Lung (tissue), 12 donors: ENCODE data around the gene PLCH1. TPM values are rescaled to one million over a fixed set of nuclear protein-coding genes. Genes with fewer than 3 reads are reported as not detected.

ENCODE experiments used
- ATAC-seq: fragments of 200-7000 bp; cut with Tn5 transposase; one replicate; pipeline ENCODE4 v1.9.1; 2020; ENCODE audit warnings: moderate number of reproducible peaks; ENCODE audit not compliant: insufficient read depth, low FRiP score
- DNase-seq, 3 donors: peaks; one replicate each; pipeline ENCODE4 v3.0.0-alpha.2; 2013 to 2017
- H3K27ac ChIP-seq, 2 donors: one replicate each; pipeline ENCODE4 v1.5.1; 2013; ENCODE audit warnings: mild to moderate bottlenecking in 2 of 2, moderate library complexity in 2 of 2, control low read depth in 1 of 2, inconsistent platforms in 1 of 2, low read depth in 1 of 2, low read length in 1 of 2
- H3K27me3 ChIP-seq, 3 donors: one replicate each; pipeline ENCODE4 v1.5.1; 2013; ENCODE audit warnings: low read length in 2 of 3; ENCODE audit not compliant: control insufficient read depth in 3 of 3, insufficient read depth in 3 of 3
- H3K36me3 ChIP-seq, 4 donors: one replicate each; pipeline ENCODE4 v1.5.1; 2013; ENCODE audit warnings: low read length in 4 of 4, mild to moderate bottlenecking in 1 of 4, moderate library complexity in 1 of 4; ENCODE audit not compliant: control insufficient read depth in 4 of 4, insufficient read depth in 4 of 4
- H3K4me1 ChIP-seq, 5 donors: one replicate each; pipeline ENCODE4 v1.5.1; 2013; ENCODE audit warnings: low read length in 5 of 5, mild to moderate bottlenecking in 2 of 5, moderate library complexity in 1 of 5; ENCODE audit not compliant: control insufficient read depth in 5 of 5, insufficient read depth in 5 of 5
- H3K4me3 ChIP-seq: one replicate; pipeline ENCODE4 v1.5.1; 2013; ENCODE audit warnings: mild to moderate bottlenecking, control low read depth, moderate library complexity
- H3K9ac ChIP-seq, 2 donors: one replicate each; pipeline ENCODE4 v1.5.1; 2013; ENCODE audit warnings: low read length in 2 of 2, control low read depth in 1 of 2; ENCODE audit not compliant: insufficient read depth in 1 of 2
- H3K9me3 ChIP-seq, 4 donors: one replicate each; pipeline ENCODE4 v1.5.1; 2013; ENCODE audit warnings: low read length in 3 of 4, mild to moderate bottlenecking in 1 of 4, moderate library complexity in 1 of 4; ENCODE audit not compliant: control insufficient read depth in 4 of 4, insufficient read depth in 3 of 4
- WGBS, 2 donors: extraction: QIAGEN DNeasy Blood & Tissue Kit; methylation state at CpG; one replicate each; pipeline ENCODE4 v1.1.7; 2013; 5-methylcytosine and 5-hydroxymethylcytosine counted together
- polyA plus RNA-seq, 2 donors: library from polyadenylated mRNA; stranded (reverse); fragments of 200-250 nt; gene quantifications; one replicate each; pipeline ENCODE4 v1.2.1, GENCODE V29; 2013
- total RNA-seq, 2 donors: library from RNA; depleted of rRNA in 1 of 2; stranded (reverse); fragments of >200 nt in 1 of 2; gene quantifications; one replicate each; pipeline ENCODE4 v1.2.1, GENCODE V29; 2014 to 2021
- TF ChIP-seq, protein P1 (sequence below): IDR thresholded peaks from 2 replicates; pipeline ENCODE4 v1.5.1; 2012; ENCODE audit warnings: mild to moderate bottlenecking; ENCODE audit errors: control extremely low read depth, extremely low read depth
- donor health status: control.
- donor health status: control.
- donor health status: Bipolar disorder and iron deficiency.
- donor health status: healthy.
- donor health status: DM: yes; HTN: yes; CAD: no.

The PLCH1 gene
- total and polyA plus RNA-seq, 4 donors: 2.5 to 22.8 (median 9.1) TPM

- DNase-seq: no peak
- no peaks in the 10 kb centered on the region for H3K36me3 ChIP-seq
- no peak overlapping the region for H3K9ac ChIP-seq
- no peak overlapping the region for H3K4me3 ChIP-seq
- H3K27ac ChIP-seq: no peak overlapping the region
- no peak for ATAC-seq
- H3K27me3 ChIP-seq: no peaks in the 10 kb centered on the region
- H3K9me3 ChIP-seq: no peaks in the 10 kb centered on the region
- TF ChIP-seq, protein P1, sequence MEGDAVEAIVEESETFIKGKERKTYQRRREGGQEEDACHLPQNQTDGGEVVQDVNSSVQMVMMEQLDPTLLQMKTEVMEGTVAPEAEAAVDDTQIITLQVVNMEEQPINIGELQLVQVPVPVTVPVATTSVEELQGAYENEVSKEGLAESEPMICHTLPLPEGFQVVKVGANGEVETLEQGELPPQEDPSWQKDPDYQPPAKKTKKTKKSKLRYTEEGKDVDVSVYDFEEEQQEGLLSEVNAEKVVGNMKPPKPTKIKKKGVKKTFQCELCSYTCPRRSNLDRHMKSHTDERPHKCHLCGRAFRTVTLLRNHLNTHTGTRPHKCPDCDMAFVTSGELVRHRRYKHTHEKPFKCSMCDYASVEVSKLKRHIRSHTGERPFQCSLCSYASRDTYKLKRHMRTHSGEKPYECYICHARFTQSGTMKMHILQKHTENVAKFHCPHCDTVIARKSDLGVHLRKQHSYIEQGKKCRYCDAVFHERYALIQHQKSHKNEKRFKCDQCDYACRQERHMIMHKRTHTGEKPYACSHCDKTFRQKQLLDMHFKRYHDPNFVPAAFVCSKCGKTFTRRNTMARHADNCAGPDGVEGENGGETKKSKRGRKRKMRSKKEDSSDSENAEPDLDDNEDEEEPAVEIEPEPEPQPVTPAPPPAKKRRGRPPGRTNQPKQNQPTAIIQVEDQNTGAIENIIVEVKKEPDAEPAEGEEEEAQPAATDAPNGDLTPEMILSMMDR: no peak
- no peaks in the 10 kb centered on the region for H3K4me1 ChIP-seq
- 57 to 59% methylated on average over 2 of the region's 2 CpGs for WGBS, 2 donors
Observed at GRCh38 chr3:155549087-155549486, 195.8 kb downstream of the PLCH1 start.

GRCh38 chr3:155548195-155548594 lies 196.7 kb downstream of the PLCH1 start:
- H3K9ac ChIP-seq: no peak overlapping the region
- 95 to 96% methylated on average over 2 of the region's 2 CpGs for WGBS, 2 donors

GRCh38 chr3:155535098-155535497 lies 209.8 kb downstream of the PLCH1 start:
- no peak overlapping the region for H3K4me3 ChIP-seq
- H3K36me3 ChIP-seq: no peaks in the 10 kb centered on the region
- H3K4me1 ChIP-seq: no peaks in the 10 kb centered on the region
- WGBS, 2 donors: 86 to 89% methylated on average over 3 of the region's 3 CpGs
- peaks cover 0 to 3% (median 2%) of the 10 kb centered on the region in 4 donors for H3K9me3 ChIP-seq
- TF ChIP-seq, protein P1: no peak
- DNase-seq: no peak
- no peaks in the 10 kb centered on the region for H3K27me3 ChIP-seq
- no peak overlapping the region for H3K27ac ChIP-seq
- ATAC-seq: no peak
- H3K9ac ChIP-seq: no peak overlapping the region

More at GRCh38 chr3:155548195-155548594, 196.7 kb downstream of the PLCH1 start:
- H3K9me3 ChIP-seq: no peaks in the 10 kb centered on the region
- no peaks in the 10 kb centered on the region for H3K27me3 ChIP-seq
- no peak for DNase-seq
- H3K27ac ChIP-seq: no peak overlapping the region
- no peak for ATAC-seq
- TF ChIP-seq, protein P1: no peak
- H3K4me1 ChIP-seq: no peaks in the 10 kb centered on the region
- H3K4me3 ChIP-seq: no peak overlapping the region
- no peaks in the 10 kb centered on the region for H3K36me3 ChIP-seq

GRCh38 chr3:155528579-155528978 lies 216.3 kb downstream of the PLCH1 start:
- H3K27ac ChIP-seq: no peak overlapping the region
- TF ChIP-seq, protein P1: no peak
- DNase-seq: no peak
- no peak overlapping the region for H3K4me3 ChIP-seq
- peaks cover 0 to 3% (median 1%) of the 10 kb centered on the region in 4 donors for H3K9me3 ChIP-seq
- H3K9ac ChIP-seq: no peak overlapping the region
- no peaks in the 10 kb centered on the region for H3K36me3 ChIP-seq
- no peaks in the 10 kb centered on the region for H3K27me3 ChIP-seq
- no peaks in the 10 kb centered on the region for H3K4me1 ChIP-seq
- ATAC-seq: no peak
